Stromal cell of bone marrow (primary cell): ENCODE data around the gene MARK2.
"Not testable (repeated sequence)": the region's sequence is repeated elsewhere in the genome, so short reads cannot be mapped to it uniquely, and the experiment has no call there.

Experiments used
- DNase-seq: peaks from one replicate; pipeline ENCODE4 v3.0.0-alpha.2; 2012; ENCODE audit warnings: low read depth

The MARK2 gene

DNA sequence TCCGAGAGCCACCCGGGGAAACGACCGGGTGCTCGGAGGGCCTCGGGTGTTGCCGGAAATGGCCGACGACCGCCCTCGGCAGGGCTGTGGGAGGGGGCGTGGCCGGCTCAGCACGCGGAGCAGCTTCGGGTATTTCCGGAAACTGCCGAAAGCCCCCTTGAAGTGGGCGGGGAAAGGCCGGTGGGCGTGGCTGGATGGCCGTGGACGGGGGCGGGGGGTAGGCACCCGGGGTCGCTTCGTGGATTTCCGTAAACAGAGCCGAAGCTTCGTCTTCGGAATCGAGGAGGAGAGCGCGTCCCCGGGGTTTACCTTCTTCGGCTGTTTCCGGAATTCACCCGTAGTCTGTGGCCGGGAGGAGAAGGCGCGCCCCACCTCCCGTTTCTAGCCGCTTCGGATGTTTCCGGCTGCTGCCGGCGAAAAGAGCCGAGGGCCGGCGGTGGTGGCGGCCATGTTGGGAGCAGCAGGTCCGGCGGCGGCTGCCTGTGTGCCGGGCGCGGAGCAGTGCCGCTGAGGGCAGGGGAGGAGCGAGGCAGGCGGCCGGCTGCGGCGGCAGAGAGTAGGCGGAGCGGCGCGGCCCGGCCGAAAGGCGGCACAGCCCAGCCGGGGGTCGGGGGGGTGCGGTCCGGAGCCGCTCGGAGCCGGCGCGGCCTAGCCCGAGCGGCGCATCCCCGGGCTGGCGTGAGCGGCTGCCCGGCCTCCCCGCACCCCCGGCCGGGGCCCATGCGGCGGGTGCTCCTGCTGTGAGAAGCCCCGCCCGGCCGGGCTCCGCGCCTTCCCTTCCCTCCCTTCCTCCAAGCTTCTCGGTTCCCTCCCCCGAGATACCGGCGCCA is at the start of gene MARK2:
Gene MARK2, plus strand, starts transcription at position 433 of the 830 bp plus-strand sequence. Its CDS starts 397 bp downstream, at position 830.
- DNase-seq: peak; percentile 93

DNA sequence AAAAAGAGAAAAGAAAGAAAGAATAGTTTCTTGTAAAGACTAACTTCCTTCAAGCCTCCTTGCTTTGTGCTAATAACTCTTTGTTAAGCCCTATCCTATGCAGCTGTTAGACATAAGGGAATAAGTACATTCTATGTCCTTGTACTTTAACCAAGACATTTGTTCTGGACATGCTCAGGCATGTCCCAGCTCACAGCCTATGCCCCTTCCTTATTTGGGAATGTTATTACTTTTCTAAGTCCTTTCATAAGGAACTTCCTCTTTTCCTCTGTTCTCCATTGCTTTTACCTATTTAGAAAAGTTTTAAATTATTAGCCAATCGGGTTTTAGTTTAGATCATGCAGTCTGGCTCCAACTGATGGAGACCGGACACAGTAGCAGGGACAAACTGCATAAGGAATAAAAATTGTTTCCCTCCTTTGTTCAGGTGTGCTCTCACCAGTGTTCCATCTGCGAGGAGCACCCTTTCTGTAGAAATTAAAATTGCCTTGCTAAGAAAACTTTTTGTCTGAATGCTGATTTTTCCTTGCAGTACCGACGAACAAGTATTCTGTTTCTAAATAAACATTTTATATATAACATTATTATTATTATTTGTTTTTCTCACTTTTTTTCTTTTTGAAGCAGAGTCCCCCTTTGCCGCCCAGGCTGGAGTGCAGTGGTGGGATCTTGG is 47.3 kb upstream of the MARK2 start:
- no peak for DNase-seq

DNA sequence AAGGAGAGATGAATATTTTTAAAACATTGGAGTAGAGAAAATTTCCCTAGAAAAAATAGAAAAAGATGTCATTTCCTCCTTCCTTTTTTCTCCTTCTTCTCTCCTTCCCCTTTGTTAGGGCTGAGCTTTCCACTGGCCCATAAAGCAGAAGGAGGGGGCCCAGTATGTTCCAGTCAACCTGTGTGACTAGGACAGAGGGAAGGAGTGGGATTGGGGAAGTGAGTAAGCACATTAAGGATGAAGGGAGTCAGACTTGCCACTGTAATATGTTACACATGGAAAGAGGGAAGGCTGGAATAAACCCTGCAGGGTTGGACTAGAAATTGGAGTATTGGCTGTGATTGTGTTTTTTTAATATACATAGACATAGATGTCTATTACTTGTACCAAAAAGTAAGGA is 45.7 kb upstream of the MARK2 start:
- no peak for DNase-seq

DNA sequence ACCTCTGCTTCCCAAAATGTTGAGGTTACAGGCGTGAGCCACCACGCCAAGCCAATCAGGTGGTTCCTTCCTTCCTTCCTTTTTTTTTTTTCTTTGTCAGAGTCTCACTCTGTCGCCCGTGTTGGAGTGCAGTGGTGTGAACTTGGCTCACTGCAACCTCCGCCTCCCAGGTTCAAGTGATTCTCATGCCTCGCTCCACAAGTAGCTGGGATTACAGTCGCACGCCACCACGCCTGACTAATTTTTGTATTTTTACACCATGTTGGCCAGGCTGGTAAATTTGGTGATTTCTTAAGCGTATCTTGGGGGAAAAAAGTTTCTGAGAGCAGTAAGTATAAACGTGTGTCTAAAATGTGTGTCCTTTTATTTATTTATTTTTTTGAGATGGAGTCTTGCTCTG is 43.8 kb upstream of the MARK2 start:
- DNase-seq: no peak

DNA sequence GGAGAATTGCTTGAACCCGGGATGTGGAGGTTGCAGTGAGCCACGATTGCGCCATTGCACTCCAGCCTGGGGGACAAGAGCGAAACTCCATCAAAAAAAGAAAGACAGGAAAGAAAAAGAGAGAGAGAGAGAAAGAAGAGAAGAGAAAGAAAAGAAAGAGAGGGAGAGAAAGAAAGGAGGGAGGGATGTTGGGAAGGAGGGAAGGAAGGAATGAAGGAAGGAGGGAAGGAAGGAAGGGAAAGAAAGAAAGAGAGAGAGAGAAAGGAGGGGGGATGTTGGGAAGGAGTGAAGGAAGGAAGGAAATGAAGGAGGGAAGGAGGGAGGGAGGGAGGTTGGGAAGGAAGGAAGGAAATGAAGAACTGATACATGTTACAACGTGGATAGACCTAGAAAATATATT is 38.0 kb upstream of the MARK2 start:
- DNase-seq: no peak

DNA sequence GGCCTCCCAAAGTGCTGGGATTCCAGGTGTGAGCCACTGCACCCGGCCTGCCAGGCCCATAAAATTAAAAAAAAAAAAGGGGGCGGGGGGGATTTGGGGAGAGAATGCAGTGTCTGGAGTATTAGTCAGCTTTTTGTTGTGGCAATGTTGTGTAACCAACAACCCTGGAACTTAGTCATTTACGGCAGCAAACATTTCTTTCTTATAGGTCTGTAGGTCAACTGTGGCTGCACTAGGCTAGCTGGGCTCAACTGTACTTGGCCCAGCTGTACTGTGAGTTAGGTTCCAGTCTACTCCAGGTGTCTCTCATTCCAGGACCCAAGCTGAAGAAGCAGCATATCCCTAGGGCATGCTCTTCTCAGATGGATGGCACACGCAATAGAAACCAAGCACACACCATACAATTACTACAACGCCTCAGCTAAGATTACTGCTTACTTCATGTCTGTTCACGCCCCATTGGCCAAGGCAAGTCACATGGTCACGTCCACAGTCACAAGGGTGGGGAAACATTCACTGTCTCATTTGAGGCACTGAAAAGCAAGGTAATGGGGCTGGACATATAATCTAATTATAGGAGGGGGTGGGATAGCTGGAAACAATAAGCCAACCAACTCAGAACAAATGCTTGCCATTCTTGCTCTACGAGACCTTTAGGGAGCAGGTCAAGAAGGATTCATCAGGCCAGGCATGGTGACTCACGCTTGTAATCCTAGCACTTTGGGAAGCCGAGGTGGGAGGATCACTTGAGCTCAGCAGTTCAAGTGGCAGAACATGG is 36.1 kb upstream of the MARK2 start:
- no peak for DNase-seq

DNA sequence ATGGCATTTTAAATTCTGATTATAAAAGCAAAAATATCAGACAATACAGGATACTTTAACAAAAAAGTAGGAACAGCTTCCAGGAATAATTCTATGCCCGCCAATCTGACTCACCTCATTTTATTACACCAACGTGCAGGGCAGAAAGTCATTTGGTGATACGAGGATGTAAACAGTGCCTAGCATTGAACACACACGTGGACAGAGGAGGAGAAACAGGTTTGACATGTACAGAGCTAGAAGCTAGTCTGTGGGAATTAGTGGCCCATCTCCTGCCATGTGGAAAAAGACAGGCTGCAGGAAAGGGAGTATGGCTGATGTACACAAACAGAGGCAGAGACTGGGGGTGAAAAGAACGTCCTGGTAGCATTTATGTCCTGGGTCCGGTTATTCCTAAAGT is 34.7 kb upstream of the MARK2 start:
- no peak for DNase-seq

DNA sequence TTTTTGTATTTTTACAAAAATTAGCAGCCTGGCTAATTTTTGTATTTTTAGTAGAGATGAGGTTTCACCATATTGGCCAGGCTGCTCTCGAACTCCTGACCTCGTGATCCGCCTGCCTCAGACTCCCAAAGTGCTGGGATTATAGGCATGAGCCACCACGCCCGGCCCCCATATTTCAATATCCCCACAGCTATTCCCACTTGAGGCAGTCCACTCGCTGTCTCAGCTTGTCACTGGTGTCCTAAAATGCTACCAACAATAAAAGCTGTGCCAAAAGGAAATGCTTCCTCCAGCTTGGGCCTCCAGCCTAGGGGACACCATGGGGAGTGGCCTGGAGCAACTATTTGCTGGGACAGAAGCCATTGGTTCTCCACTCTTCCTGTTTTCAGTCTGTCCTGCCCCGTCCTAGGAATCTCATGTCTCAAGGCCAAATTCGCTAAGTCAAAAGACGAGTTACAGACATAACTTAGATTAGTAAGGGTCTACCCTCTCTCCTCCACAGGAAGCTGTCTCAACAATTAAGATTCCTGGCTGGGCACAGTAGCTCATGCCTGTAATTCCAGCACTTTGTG is 33.0 kb upstream of the MARK2 start:
- no peak for DNase-seq

DNA sequence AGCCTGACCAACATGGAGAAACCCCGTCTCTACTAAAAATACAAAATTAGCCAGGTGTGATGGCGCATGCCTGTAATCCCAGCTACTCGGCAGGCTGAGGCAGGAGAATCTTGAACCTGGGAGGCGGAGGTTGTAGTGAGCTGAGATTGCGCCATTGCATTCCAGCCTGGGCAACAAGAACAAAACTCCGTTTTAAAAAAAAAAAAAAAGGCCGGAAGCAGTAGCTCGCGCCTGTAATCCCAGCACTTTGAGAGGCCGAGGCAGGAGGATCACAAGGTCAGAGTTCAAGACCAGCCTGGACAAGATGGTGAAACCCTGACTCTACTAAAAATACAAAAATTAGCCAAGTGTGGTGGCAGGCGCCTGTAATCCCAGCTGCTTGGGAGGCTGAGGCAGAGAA is 28.5 kb upstream of the MARK2 start:
- not testable (repeated sequence) for DNase-seq

DNA sequence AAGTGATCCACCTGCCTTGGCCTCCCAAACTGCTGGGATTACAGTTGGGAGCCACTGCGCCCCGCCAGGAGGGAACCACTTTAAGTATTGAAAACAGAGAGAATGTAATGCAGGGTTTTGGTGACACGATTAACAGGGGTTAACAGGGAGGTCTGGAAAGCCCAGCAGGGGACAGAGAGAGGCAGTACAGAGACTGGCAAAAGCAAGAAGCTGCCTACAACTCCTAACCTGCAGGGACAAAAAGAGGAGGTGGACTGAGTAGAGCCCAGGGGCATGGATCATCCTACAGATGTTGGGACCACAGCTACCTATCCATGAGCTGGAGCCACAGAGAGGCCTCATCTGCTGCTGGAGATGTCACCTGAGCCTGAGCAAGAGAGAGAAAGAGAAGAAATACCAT is 27.4 kb upstream of the MARK2 start:
- DNase-seq: no peak

DNA sequence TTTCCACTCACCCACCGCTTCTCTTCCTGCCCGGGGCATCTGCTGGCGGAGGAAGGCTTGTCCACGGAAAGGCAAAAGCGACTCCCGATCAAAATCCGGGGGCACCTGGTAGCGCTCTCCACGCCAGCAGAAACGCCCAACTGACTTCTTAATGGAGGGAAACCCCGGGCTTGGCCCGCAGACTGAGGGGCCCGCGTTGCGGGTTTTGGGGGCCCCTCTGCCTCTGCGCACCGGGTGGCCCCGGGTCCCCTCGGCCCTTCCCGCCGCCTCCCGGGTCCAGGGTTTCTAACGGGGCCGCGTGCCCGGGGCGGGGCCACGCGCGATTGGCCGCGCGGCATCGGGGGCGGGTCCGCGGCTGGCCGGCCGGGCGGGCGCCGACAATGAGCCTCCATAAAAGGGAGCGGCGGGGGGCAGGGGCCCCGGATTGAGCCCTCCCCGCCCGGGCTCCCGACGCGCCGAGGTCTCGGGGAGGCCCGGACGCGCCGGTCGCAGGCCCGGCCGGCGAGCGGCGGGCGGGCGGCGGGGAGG is 25.8 kb upstream of the MARK2 start, which contains the start of gene SPINDOC:
Gene SPINDOC, plus strand, starts transcription at position 422 of the 528 bp plus-strand sequence. CDS start 231 bp downstream, outside the sequence.
- peak; percentile 51 for DNase-seq

DNA sequence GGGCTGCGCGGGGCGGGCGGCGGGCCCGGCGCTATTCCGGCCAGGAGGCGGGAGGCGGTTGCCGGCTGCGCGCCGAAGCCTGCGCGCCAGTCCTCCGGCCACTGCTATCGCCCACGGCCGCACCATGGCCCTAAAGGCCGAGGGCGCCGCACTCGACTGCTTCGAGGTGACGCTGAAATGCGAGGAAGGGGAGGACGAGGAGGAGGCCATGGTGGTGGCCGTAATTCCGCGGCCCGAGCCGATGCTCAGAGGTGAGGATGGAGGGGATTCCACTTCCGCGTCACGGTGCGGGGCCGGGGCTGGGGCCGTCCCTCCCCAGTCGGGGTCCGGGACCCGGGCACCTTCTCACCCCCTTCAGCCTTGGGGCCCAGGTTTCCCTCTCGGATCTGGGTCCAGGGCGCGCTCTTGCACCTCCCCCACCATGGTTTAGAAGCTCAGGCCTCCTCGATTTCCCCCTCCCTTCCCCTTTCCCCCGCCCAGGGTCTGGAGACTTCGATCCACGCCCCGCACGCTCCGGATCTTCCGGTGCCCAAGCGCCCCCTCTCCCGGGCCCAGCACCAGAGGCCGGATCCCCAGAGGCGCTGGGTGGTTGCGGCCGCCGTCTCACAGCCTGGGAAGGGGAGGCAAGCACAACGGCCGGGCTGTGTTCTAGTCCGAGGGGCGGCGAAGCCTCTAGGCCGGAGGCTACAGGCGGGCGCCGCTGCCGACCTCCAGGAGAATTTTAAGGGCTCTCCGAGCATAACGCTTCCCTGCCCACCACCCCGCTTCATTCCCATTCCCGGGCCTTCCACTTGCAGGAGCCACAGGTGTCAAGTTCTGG is 25.1 kb upstream of the MARK2 start:
- DNase-seq: no peak

DNA sequence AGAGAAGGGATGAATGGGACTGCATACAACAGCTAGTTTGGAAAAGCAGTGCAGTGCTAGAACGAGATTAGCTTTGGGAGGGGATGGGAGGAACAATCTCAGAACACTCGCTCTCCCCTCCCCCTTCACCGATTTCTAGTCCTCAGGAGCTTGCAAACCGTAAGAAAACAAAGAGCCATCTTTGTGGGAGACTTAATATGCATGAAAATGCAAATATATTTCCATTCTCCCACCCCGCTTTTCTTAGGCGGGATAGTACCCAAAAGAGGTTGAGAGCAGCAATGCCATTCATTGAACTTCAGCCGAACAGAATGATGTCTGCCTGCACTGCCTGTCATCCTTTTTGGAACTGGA is 24.6 kb upstream of the MARK2 start:
- no peak for DNase-seq

DNA sequence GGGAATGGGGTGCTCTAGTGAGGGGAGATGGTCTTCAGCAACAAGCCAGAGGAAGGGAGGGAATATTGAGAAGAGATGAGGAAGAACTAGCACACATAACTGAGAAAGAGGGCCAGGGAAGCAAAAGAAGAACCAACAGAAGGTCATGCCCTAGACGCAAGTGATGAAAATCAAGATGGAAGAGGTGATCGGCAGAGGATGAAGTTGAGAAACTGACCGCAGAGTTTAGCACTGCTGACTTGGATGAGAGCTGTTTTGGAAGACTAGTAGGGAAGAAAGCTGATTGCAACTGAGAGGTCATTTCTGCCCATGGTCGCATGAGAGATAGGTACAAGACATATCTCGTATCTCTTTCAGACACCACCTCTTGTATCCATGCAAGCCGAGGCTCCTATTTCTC is 22.7 kb upstream of the MARK2 start:
- no peak for DNase-seq

DNA sequence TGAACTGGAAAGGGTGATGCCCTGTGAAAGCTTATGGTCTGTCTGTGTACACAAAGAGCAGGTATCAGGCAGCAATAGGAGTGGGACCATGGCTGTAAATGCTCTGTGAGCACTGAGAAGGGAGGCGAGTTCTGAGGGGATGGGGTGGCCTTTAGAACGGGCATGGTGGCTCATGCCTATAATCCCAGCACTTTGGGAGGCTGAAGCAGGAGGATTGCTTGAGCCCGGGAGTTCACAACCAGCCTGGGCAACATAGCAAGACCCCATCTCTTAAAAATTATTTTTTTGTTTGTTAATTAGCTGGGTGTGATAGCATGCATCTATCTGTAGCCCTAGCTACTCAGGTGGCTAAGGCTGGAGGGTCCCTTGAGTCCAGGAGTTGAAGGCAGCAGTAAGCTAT is 22.2 kb upstream of the MARK2 start:
- no peak for DNase-seq

DNA sequence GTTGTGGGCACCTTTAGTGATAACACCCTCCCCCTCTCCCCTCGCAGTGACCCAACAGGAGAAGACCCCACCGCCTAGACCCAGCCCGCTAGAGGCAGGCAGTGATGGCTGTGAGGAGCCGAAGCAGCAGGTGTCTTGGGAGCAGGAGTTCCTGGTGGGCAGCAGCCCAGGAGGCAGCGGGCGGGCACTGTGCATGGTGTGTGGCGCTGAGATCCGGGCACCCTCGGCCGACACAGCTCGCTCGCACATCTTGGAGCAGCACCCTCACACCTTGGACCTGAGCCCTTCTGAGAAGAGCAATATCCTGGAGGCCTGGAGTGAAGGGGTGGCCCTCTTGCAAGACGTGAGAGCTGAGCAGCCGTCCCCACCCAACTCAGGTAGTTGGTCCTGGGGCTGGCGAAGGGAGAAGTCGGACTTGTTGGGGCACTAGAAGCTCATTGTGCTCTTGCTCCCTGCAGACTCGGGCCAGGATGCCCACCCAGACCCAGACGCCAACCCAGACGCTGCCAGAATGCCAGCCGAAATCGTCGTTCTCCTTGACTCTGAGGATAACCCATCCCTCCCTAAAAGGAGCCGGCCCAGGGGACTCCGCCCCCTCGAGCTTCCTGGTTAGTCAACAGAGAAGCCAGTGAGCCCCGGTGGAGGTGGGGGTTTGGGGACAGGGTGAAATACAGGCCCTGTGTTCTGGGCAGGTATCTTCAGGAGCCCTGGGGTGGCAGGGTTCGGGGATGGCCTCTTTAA is 21.0 kb upstream of the MARK2 start:
- no peak for DNase-seq

DNA sequence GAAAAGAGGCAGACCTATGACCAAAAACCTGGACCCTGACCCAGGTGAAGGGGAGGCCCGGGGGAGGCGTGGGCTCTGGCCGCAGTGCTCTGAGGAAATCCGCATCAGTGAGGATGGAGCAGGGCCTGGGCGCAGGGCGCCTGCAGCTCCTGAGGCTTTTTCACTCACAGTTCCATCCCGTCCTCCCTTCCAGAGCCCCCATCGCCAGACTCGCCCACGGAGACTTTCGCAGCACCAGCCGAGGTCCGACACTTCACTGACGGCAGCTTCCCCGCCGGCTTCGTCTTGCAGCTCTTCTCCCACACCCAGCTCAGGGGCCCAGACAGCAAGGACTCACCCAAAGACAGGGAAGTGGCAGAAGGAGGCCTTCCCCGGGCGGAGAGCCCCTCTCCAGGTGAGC is 20.3 kb upstream of the MARK2 start:
- DNase-seq: no peak

DNA sequence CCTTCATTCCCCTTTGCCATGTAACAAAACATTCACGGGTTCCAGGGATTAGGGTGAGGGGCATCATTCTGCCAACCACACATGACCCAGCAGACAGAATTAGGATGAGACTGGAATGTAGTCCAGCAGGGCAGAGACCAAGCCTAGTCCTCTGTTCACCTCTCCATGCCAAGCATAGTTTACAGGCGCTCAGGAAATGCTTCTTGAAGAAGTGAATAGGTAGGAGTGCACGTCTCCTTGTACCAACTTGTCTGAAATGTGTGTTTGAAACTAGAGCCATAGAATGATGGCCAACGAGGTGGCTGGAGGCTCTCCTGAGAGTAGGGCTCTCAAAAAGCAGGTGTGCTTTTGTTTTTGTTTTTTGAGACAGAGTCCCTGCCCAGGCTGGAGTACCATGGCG is 17.5 kb upstream of the MARK2 start:
- DNase-seq: no peak

DNA sequence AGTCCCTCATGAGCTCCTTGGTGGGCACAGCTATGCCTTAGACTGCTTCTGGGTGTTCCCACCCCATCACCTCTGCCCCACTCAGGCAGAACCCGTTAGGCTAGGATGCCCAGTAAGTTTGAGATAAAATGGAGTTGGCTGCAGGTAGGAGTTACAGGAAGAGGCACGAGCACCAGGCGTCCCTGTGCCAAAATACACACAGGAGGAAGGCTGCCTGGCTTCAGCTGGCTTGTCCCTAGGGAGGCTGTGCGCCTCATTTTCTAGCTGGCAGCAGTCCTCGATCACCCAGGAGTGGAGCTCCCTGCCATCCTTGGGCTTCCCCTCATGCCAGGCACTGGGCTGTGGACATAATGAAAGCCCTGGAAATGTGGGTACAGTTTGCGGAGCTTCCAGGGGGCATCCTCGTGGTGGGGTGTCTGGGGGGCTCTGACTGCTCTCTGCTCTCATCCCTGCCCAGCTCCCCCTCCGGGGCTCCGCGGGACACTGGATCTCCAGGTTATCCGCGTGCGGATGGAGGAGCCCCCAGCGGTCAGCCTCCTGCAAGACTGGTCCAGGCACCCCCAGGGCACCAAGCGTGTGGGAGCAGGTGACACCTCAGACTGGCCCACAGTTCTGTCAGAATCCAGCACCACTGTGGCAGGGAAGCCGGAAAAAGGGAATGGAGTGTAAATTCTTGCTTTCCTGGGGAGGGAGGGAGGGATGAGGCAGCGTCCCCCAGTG is 12.3 kb upstream of the MARK2 start:
- DNase-seq: no peak
